Erythroblast (primary cell): Measurements from ENCODE around the gene KAT2A.

Experiments used
- GATA1 ChIP-seq: IDR thresholded peaks from 2 replicates; pipeline ENCODE4 v1.6.1; 2011; ENCODE audit warnings: low read depth, mild to moderate bottlenecking, control low read depth, low read length, moderate library complexity
- POLR2A ChIP-seq: IDR thresholded peaks from 2 replicates; pipeline ENCODE4 v1.6.1; 2011; ENCODE audit warnings: mild to moderate bottlenecking, low read length

- TF ChIP-seq POLR2A (no peak), GATA1 (no peak)
Measured at GRCh38 chr17:42135151-42135550, 14.0 kb upstream of the KAT2A start.
